Measurements from ENCODE around the gene GFRA1.

Gene GFRA1

DNA sequence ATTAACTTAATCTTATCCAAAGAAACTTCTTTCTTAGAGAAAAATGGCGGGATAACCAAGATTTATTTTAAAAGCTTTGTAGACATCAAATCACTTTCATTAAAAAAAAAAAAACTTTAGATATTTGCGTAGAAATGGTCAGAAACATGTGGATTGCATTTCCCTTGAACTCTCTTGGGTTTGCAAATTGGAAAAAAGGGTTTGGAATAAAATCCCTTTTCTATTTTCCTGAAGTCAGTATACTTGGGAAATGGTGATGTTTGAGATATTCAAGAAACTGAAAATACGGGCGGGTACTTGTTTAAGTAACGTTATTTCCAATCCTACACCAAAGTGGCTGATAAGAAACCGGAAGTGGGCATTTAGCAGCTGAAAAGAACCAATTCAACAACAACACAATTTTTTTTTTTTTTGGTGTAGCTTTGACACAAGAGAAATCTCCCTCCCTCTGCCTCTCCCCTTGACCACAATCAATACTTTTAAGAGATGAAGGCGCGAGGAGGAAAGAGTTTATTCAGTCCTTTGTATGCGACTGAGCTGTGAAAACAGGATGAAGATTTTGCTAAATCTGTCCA lies 13.7 kb upstream of the GFRA1 start:
- ATAC-seq (ENCODE audit: low read depth) (no peak), DNase-seq (ENCODE audit: low spot score) (no peak)
- Histone ChIP-seq H3K9me3 (ENCODE audit: severe bottlenecking) (no peaks in the 10 kb centered on the region), H3K27ac (ENCODE audit: poor library complexity, severe bottlenecking) (no peak overlapping the region), H3K36me3 (ENCODE audit: low read depth) (no peaks in the 10 kb centered on the region), H3K4me3 (ENCODE audit: severe bottlenecking) (no peak overlapping the region), H3K27me3 (ENCODE audit: insufficient read depth, poor library complexity, severe bottlenecking) (peaks cover 7% of the 10 kb centered on the region), H3K4me1 (ENCODE audit: insufficient read depth, poor library complexity, severe bottlenecking) (no peaks in the 10 kb centered on the region)
- TF ChIP-seq, protein P1, sequence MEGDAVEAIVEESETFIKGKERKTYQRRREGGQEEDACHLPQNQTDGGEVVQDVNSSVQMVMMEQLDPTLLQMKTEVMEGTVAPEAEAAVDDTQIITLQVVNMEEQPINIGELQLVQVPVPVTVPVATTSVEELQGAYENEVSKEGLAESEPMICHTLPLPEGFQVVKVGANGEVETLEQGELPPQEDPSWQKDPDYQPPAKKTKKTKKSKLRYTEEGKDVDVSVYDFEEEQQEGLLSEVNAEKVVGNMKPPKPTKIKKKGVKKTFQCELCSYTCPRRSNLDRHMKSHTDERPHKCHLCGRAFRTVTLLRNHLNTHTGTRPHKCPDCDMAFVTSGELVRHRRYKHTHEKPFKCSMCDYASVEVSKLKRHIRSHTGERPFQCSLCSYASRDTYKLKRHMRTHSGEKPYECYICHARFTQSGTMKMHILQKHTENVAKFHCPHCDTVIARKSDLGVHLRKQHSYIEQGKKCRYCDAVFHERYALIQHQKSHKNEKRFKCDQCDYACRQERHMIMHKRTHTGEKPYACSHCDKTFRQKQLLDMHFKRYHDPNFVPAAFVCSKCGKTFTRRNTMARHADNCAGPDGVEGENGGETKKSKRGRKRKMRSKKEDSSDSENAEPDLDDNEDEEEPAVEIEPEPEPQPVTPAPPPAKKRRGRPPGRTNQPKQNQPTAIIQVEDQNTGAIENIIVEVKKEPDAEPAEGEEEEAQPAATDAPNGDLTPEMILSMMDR (IDR thresholded peaks at IDR 0.05; ENCODE audit: poor library complexity, severe bottlenecking): no peak

DNA sequence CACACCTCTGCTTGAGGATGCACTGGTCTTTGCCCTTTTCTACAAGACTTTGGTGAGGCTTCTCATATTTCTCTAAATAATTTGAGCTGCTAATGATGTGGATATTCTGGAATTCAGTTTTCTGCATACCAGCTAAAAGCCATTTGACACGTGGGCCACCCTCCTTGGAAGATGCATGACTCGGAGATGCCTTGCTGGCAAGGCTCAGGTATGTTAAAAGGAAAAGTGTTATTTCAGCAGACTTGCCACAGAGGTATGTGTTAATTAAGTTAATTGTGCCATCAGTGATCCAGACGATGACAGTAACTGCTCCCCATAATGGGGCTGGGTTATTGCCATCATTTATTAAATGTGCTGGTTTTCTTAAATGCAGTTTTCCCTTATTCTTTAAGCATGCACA lies 8.8 kb upstream of the GFRA1 start:
- no peak overlapping the region for H3K4me3 ChIP-seq (ENCODE audit: severe bottlenecking)
- H3K36me3 ChIP-seq (ENCODE audit: low read depth): no peaks in the 10 kb centered on the region
- TF ChIP-seq, protein P1 (IDR thresholded peaks at IDR 0.05; ENCODE audit: poor library complexity, severe bottlenecking): no peak
- ATAC-seq (ENCODE audit: low read depth) (no peak), DNase-seq (ENCODE audit: low spot score) (no peak)
- H3K4me1 ChIP-seq (ENCODE audit: insufficient read depth, poor library complexity, severe bottlenecking): no peaks in the 10 kb centered on the region
- no peak overlapping the region for H3K27ac ChIP-seq (ENCODE audit: poor library complexity, severe bottlenecking)
- H3K9me3 ChIP-seq (ENCODE audit: severe bottlenecking): no peaks in the 10 kb centered on the region
- no peaks in the 10 kb centered on the region for H3K27me3 ChIP-seq (ENCODE audit: insufficient read depth, poor library complexity, severe bottlenecking)

DNA sequence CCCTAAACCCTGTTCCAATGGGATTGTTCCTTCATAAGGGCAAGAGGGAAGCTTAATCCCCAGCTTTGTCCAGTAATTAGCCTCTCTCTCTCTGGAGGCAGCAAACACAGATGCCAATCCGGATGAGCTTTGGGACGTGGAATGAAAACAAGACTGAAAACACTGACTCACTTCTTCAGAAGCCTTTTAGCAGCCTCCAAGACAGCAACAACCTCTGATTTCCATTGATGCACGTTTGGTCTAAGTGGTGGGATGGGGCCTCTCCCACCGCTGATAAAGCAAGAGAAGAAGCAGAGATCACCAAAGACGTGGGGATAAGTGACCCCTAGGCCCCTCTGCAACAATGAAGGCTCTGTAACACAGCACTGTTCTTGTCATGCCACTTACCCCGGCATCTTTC lies 5.8 kb upstream of the GFRA1 start:
- Histone ChIP-seq H3K27ac (ENCODE audit: poor library complexity, severe bottlenecking) (no peak overlapping the region), H3K4me3 (ENCODE audit: severe bottlenecking) (no peak overlapping the region), H3K36me3 (ENCODE audit: low read depth) (no peaks in the 10 kb centered on the region), H3K27me3 (ENCODE audit: insufficient read depth, poor library complexity, severe bottlenecking) (peaks cover 29% of the 10 kb centered on the region), H3K4me1 (ENCODE audit: insufficient read depth, poor library complexity, severe bottlenecking) (no peaks in the 10 kb centered on the region), H3K9me3 (ENCODE audit: severe bottlenecking) (no peaks in the 10 kb centered on the region)
- TF ChIP-seq, protein P1 (IDR thresholded peaks at IDR 0.05; ENCODE audit: poor library complexity, severe bottlenecking): no peak
- ATAC-seq (ENCODE audit: low read depth): no peak
- no peak for DNase-seq (ENCODE audit: low spot score)

DNA sequence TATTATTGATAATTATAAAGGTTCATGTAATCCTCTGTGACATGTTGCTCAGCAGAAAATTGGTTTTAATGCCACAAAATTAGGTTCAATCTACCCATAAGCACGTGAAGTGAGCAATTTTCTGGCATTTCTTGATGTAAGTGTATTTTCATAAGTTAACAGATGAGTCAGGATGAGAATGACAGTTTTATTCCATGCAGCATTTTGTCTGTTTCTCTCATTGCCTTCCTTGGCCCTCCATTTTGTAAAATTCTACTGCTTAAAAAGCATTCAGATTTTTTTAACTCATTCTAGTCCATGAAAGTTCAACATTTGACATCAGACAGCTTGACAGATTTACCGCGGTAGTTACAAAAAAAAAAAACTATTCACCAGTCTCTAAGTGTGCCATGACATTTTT lies 4.0 kb upstream of the GFRA1 start:
- no peaks in the 10 kb centered on the region for H3K4me1 ChIP-seq (ENCODE audit: insufficient read depth, poor library complexity, severe bottlenecking)
- H3K36me3 ChIP-seq (ENCODE audit: low read depth): no peaks in the 10 kb centered on the region
- peaks cover 48% of the 10 kb centered on the region for H3K27me3 ChIP-seq (ENCODE audit: insufficient read depth, poor library complexity, severe bottlenecking)
- H3K9me3 ChIP-seq (ENCODE audit: severe bottlenecking): no peaks in the 10 kb centered on the region
- ATAC-seq (ENCODE audit: low read depth): no peak
- DNase-seq (ENCODE audit: low spot score): no peak
- TF ChIP-seq, protein P1 (IDR thresholded peaks at IDR 0.05; ENCODE audit: poor library complexity, severe bottlenecking): no peak
- H3K27ac ChIP-seq (ENCODE audit: poor library complexity, severe bottlenecking): no peak overlapping the region
- no peak overlapping the region for H3K4me3 ChIP-seq (ENCODE audit: severe bottlenecking)

DNA sequence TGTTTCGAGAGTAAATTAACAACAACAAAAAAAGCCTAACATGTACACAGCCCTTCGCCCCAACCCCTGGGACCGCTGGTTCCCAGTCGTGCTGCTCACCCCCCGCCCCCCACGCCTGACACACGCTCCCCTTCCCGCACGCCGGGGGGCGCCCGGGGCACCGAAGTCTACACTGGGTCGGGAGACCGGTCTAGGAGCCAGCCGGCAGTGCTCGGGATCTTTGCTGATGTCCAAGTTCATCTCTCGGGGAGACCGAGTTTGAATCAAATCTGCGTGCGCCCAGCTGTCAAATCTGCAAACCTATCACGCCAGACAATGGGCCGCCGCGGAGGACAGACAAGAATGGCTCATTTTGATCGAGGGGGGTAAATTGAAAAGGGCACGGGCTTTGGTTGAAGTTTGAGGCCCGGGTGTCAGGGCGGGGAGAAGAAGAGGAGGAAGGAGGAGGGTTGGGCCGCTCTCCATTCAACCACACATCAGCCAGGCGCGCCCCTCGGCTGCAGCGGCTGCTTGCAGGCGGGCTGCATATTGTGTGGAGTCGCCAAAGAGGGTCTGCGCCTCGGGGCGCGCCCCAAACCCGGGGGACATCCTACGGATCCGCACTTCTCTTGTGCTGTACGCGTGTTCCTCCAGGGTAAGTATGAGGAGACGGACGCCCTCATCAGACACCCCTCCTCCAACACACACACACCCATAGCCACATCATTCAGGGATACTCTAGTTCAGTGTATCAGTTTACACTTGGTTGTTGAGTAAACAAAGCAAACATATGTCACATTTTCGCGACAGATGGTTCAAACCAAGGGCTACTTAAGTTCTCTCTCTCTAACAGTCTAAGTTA lies 1.3 kb upstream of the GFRA1 start:
- TF ChIP-seq, protein P1 (IDR thresholded peaks at IDR 0.05; ENCODE audit: poor library complexity, severe bottlenecking): no peak
- H3K27me3 ChIP-seq (ENCODE audit: insufficient read depth, poor library complexity, severe bottlenecking): peaks cover 75% of the 10 kb centered on the region
- no peaks in the 10 kb centered on the region for H3K4me1 ChIP-seq (ENCODE audit: insufficient read depth, poor library complexity, severe bottlenecking)
- H3K9me3 ChIP-seq (ENCODE audit: severe bottlenecking): no peaks in the 10 kb centered on the region
- H3K27ac ChIP-seq (ENCODE audit: poor library complexity, severe bottlenecking): no peak overlapping the region
- no peaks in the 10 kb centered on the region for H3K36me3 ChIP-seq (ENCODE audit: low read depth)
- H3K4me3 ChIP-seq (ENCODE audit: severe bottlenecking): no peak overlapping the region
- no peak for DNase-seq (ENCODE audit: low spot score)
- ATAC-seq (ENCODE audit: low read depth): no peak
